ENCODE data around the gene CFAP43. TPM values are rescaled to one million over a fixed set of nuclear protein-coding genes. Genes with fewer than 3 reads are reported as not detected.

The CFAP43 gene
- total and polyA plus RNA-seq, 12 donors = 0.28 to 4.2 (median 1.3) TPM

DNA sequence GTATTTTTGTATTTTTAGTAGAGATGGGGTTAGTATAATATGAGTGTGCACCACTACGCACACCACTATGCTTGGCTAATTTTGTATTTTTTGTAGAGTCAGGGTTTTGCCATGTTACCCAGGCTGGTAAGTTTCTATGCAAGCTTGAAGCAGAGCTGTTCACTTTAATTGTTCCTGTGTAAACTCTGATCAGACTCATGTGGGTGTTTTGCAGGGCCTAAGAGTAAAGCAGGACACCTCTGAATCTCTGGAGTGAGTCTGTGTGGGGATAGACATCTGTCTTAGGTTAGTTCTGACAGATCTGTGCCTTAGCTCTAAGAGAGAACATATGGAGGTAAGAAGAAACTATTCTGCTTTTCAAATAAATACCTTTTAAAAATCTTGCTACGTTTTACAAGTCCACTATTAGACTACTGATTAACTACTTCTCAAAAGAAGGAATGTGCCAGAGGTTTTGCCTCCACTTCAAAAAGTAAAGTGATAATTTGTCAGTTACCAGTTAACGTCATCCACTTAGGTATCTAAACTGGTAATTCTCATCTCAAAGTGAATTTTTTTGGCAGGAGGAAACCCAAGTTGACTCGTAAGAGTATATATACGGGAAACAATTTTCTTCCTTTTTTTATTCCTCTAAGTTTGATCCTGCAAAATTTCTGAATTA is 147.6 kb downstream of the CFAP43 start:
- H3K4me1 ChIP-seq (replicated peaks in 1 of 2) = no peaks in the 10 kb centered on the region
- no peaks in the 10 kb centered on the region for H3K9me3 ChIP-seq (replicated peaks in 1 of 3)
- no peak overlapping the region for H3K4me3 ChIP-seq
- no peaks in the 10 kb centered on the region for H3K27me3 ChIP-seq
- TF ChIP-seq, protein P1, sequence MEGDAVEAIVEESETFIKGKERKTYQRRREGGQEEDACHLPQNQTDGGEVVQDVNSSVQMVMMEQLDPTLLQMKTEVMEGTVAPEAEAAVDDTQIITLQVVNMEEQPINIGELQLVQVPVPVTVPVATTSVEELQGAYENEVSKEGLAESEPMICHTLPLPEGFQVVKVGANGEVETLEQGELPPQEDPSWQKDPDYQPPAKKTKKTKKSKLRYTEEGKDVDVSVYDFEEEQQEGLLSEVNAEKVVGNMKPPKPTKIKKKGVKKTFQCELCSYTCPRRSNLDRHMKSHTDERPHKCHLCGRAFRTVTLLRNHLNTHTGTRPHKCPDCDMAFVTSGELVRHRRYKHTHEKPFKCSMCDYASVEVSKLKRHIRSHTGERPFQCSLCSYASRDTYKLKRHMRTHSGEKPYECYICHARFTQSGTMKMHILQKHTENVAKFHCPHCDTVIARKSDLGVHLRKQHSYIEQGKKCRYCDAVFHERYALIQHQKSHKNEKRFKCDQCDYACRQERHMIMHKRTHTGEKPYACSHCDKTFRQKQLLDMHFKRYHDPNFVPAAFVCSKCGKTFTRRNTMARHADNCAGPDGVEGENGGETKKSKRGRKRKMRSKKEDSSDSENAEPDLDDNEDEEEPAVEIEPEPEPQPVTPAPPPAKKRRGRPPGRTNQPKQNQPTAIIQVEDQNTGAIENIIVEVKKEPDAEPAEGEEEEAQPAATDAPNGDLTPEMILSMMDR (IDR thresholded peaks at IDR 0.05) = no peak
- no peak for TF ChIP-seq POLR2A (IDR thresholded peaks at IDR 0.05)
- DNase-seq = no peak
- H3K27ac ChIP-seq = no peak overlapping the region
- no peaks in the 10 kb centered on the region for H3K36me3 ChIP-seq (replicated peaks in 1 of 2)
- 76 to 84% (median 81%) methylated on average over 5 of the region's 5 CpGs for WGBS, 4 donors
- intact Hi-C loops (cut with DNase I) = no loop called here

DNA sequence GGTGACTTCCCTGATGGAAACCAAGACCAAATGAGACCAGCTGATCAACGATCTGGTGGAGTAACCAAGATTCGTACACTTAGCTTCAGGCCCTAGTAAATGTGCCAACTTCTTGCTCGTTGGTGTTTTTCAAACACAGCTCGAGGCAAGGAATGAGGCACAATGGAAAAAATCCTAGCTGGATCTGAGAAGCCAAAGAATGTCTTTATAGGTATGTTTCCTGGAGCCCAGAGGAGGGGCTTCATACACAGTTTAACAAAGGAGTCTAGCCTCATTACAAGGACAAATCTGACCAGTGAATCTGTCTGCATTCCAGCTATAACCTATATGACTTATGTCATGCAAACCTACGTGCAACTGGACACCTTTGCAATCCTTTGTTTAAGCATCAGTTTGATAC is 150.2 kb downstream of the CFAP43 start:
- H3K36me3 ChIP-seq (replicated peaks in 1 of 2) = no peaks in the 10 kb centered on the region
- WGBS, 4 donors = 79 to 93% (median 85%) methylated on average over 5 of the region's 5 CpGs
- TF ChIP-seq, protein P1 (IDR thresholded peaks at IDR 0.05) = no peak
- no peak for TF ChIP-seq POLR2A (IDR thresholded peaks at IDR 0.05)
- peaks cover 0 to 4% of the 10 kb centered on the region in 2 donors for H3K4me1 ChIP-seq (replicated peaks in 1 of 2)
- DNase-seq = no peak
- no peaks in the 10 kb centered on the region for H3K27me3 ChIP-seq
- intact Hi-C loops (cut with DNase I) = no loop called here
- H3K4me3 ChIP-seq = no peak overlapping the region
- H3K9me3 ChIP-seq (replicated peaks in 1 of 3) = no peaks in the 10 kb centered on the region
- H3K27ac ChIP-seq = no peak overlapping the region

DNA sequence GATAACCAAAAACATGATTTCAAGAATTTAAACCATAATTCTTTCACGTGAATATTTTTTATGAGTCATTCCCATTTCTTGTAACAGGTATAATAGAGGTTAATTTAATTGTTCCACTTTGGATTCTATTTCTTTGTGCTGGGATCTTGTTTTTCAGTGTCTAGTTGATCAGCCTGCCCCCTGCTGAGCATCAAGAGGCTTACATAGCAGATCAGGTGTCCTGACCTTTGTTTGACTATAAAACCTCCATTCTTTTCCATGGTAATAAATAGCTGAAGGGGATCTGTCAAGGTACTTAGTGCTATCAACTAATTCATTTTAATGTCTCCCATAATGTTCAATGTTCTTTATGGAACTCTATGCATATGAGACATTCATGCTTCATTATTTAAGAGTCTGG is 151.4 kb downstream of the CFAP43 start:
- H3K27ac ChIP-seq = no peak overlapping the region
- TF ChIP-seq, protein P1 (IDR thresholded peaks at IDR 0.05) = peak in 5 of 6 experiments; percentile 30 to 60 (median 51)
- no peak for TF ChIP-seq POLR2A (IDR thresholded peaks at IDR 0.05)
- no peaks in the 10 kb centered on the region for H3K36me3 ChIP-seq (replicated peaks in 1 of 2)
- WGBS, 4 donors = 24 to 52% (median 30%) methylated on average over 1 of the region's 1 CpG
- intact Hi-C loops (cut with DNase I) = no loop called here
- DNase-seq = peak in 3 of 7 donors; percentile 31 to 59 (median 40)
- peaks cover 4 to 6% of the 10 kb centered on the region in 2 donors for H3K4me1 ChIP-seq (replicated peaks in 1 of 2)
- no peaks in the 10 kb centered on the region for H3K27me3 ChIP-seq
- H3K4me3 ChIP-seq = no peak overlapping the region
- H3K9me3 ChIP-seq (replicated peaks in 1 of 3) = no peaks in the 10 kb centered on the region

MicroRNAs encoded within 50 kb of the gene (microRNA counts, 767-probe panel; counts per million panel counts)
- microRNA hsa-miR-609 = 0 counts per million in 2 donors

Small RNA genes within 50 kb of the gene (microRNA-seq; reads per million reads assigned to microRNA genes)
- gene MIR4482 (0 to 0.45 (median 0.28) reads per million in 3 donors), gene MIR609 (0 reads per million in 3 donors)

Small RNA genes within 50 kb of the gene (small RNA-seq; reads per million reads assigned to genes)
- 0 to 0.33 reads per million in 2 donors for gene MIR4482
- 0 reads per million in 2 donors for gene MIR609

Other genes starting within 250 kb of the CFAP43 start
- under 1 TPM in 5 of 9 donors, not detected in 4; 0.11 to 0.97 (median 0.23) TPM for gene COL17A1, start 146.5 kb downstream of the CFAP43 start, total RNA-seq
- gene COL17A1, start 146.5 kb downstream of the CFAP43 start, polyA plus RNA-seq = 1 to 10 TPM in 2 of 3 donors, under 1 TPM in 1; 0.40 to 2.2 (median 1.5) TPM
- gene SFR1, start 110.2 kb downstream of the CFAP43 start, total RNA-seq = 10 to 100 TPM in 1 of 9 donors, 1 to 10 TPM in 8; 3.1 to 12.2 (median 5.6) TPM
- 1 to 10 TPM; 5.8 to 9.6 (median 6.8) TPM for gene SFR1, start 110.2 kb downstream of the CFAP43 start, polyA plus RNA-seq
- 100 to 1,000 TPM; 108 to 262 (median 157) TPM for gene GSTO1, start 22.5 kb upstream of the CFAP43 start, total RNA-seq
- gene GSTO1, start 22.5 kb upstream of the CFAP43 start, polyA plus RNA-seq = 100 to 1,000 TPM; 130 to 203 (median 192) TPM
- gene GSTO2, start 36.8 kb upstream of the CFAP43 start, total RNA-seq = 10 to 100 TPM in 1 of 9 donors, 1 to 10 TPM in 8; 3.7 to 15.3 (median 6.8) TPM
- gene GSTO2, start 36.8 kb upstream of the CFAP43 start, polyA plus RNA-seq = 10 to 100 TPM in 1 of 3 donors, 1 to 10 TPM in 2; 6.5 to 13.6 (median 7.9) TPM
- 10 to 100 TPM in 8 of 9 donors, 1 to 10 TPM in 1; 4.2 to 27.0 (median 21.0) TPM for gene ITPRIP, start 106.1 kb upstream of the CFAP43 start, total RNA-seq
- 10 to 100 TPM; 11.4 to 13.1 (median 12.1) TPM for gene ITPRIP, start 106.1 kb upstream of the CFAP43 start, polyA plus RNA-seq
- gene CFAP58, start 121.5 kb upstream of the CFAP43 start, total RNA-seq = 1 to 10 TPM in 2 of 9 donors, under 1 TPM in 7; 0.11 to 2.9 (median 0.83) TPM
- 1 to 10 TPM in 2 of 3 donors, under 1 TPM in 1; 0.42 to 1.3 (median 1.1) TPM for gene CFAP58, start 121.5 kb upstream of the CFAP43 start, polyA plus RNA-seq

Data from adrenal gland (tissue), 12 donors.